Measurements from ENCODE around the gene ABI1.

- no peak for TF ChIP-seq MZF1 (CRISPR knock-in tag; IDR thresholded peaks at IDR 0.05; ENCODE audit: borderline replicate concordance)
- TF ChIP-seq ATF5 (CRISPR knock-in tag; IDR thresholded peaks at IDR 0.05; ENCODE audit: low read depth) = no peak
- no peak for TF ChIP-seq PATZ1 (CRISPR knock-in tag; IDR thresholded peaks at IDR 0.05)
- no peak for TF ChIP-seq ZNF512 (CRISPR knock-in tag; IDR thresholded peaks at IDR 0.05)
- no peak for TF ChIP-seq MEIS2 (CRISPR knock-in tag; IDR thresholded peaks at IDR 0.05)
- no peak for TF ChIP-seq ZMYM4 (CRISPR knock-in tag; IDR thresholded peaks at IDR 0.05)
- TF ChIP-seq ZNF329 (CRISPR knock-in tag; IDR thresholded peaks at IDR 0.05; ENCODE audit: low read depth) = no peak
- TF ChIP-seq SMC3 (IDR thresholded peaks at IDR 0.05; ENCODE audit: low read length) = no peak
- TF ChIP-seq RFX1 (IDR thresholded peaks at IDR 0.05) = no peak
- no peak for TF ChIP-seq SALL1 (CRISPR knock-in tag; IDR thresholded peaks at IDR 0.05)
- TF ChIP-seq STAT5B (CRISPR knock-in tag; IDR thresholded peaks at IDR 0.05) = no peak
- TF ChIP-seq ARNT (IDR thresholded peaks at IDR 0.05) = no peak
- no peak for TF ChIP-seq HMG20A (CRISPR knock-in tag; IDR thresholded peaks at IDR 0.05; ENCODE audit: borderline replicate concordance)
These were observed 18.9 kb downstream of the ABI1 start for GRCh38 chr10:26841733-26842317.
